Duodenal mucosa (tissue), 2 donors: ENCODE measurements around the gene ZNF69.
A peak's percentile ranks its signal among the peaks of the same experiment; 100 is the strongest.
"Not testable (repeated sequence)": the region's sequence is repeated elsewhere in the genome, so short reads cannot be mapped to it uniquely, and the experiment has no call there.

ENCODE experiments used
- H3K27ac ChIP-seq: one replicate; pipeline ENCODE4 v1.7.0; 2013; ENCODE audit warnings: low read depth, low read length
- H3K27me3 ChIP-seq, 2 donors: one replicate each; pipeline ENCODE4 v1.7.0; 2013; ENCODE audit warnings: low read length in 2 of 2, control low read depth in 1 of 2; ENCODE audit not compliant: insufficient read depth in 2 of 2, control insufficient read depth in 1 of 2
- H3K36me3 ChIP-seq, 2 donors: one replicate each; pipeline ENCODE4 v1.7.0; 2013; ENCODE audit warnings: low read length in 2 of 2, control low read depth in 1 of 2; ENCODE audit not compliant: insufficient read depth in 2 of 2, control insufficient read depth in 1 of 2
- H3K4me1 ChIP-seq, 2 donors: one replicate each; pipeline ENCODE4 v1.7.0; 2013; ENCODE audit warnings: low read length in 2 of 2, control low read depth in 1 of 2; ENCODE audit not compliant: insufficient read depth in 2 of 2, control insufficient read depth in 1 of 2
- H3K4me3 ChIP-seq, 2 donors: one replicate each; pipeline ENCODE4 v1.7.0; 2013; ENCODE audit warnings: low read length in 2 of 2, low read depth in 1 of 2
- H3K9ac ChIP-seq, 2 donors: one replicate each; pipeline ENCODE4 v1.7.0; 2013; ENCODE audit warnings: low read length in 2 of 2, low read depth in 1 of 2
- H3K9me3 ChIP-seq, 2 donors: one replicate each; pipeline ENCODE4 v1.7.0; 2013; ENCODE audit warnings: low read length in 2 of 2, control low read depth in 1 of 2; ENCODE audit not compliant: control insufficient read depth in 1 of 2

The ZNF69 gene

GRCh38 chr19:11887611-11888531, at the start of gene ZNF69:
TSS of gene ZNF69 (plus strand) at chr19:11887782. CDS start at chr19:11887924, 142 bp downstream.
- H3K4me3 ChIP-seq = peak within 1 kb of the TSS; percentile 71 to 89

GRCh38 chr19:11843722-11844121, 43.9 kb upstream of the ZNF69 start:
- H3K9me3 ChIP-seq = peaks cover 0 to 4% of the 10 kb centered on the region in 2 donors
- H3K27ac ChIP-seq = no peak overlapping the region
- H3K9ac ChIP-seq = no peak overlapping the region
- H3K4me3 ChIP-seq = no peak overlapping the region
- peaks cover 5 to 6% of the 10 kb centered on the region in 2 donors for H3K4me1 ChIP-seq
- H3K27me3 ChIP-seq = no peaks in the 10 kb centered on the region
- no peaks in the 10 kb centered on the region for H3K36me3 ChIP-seq

More at GRCh38 chr19:11887611-11888531, at the start of gene ZNF69:
- H3K27ac ChIP-seq = peak within 1 kb of the TSS; percentile 80
- H3K36me3 ChIP-seq = no peaks in the 10 kb centered on the region
- peaks cover 0 to 6% of the 10 kb centered on the region in 2 donors for H3K4me1 ChIP-seq
- H3K27me3 ChIP-seq = no peaks in the 10 kb centered on the region
- H3K9ac ChIP-seq = peak within 1 kb of the TSS; percentile 67 to 76
- no peaks in the 10 kb centered on the region for H3K9me3 ChIP-seq

DNA sequence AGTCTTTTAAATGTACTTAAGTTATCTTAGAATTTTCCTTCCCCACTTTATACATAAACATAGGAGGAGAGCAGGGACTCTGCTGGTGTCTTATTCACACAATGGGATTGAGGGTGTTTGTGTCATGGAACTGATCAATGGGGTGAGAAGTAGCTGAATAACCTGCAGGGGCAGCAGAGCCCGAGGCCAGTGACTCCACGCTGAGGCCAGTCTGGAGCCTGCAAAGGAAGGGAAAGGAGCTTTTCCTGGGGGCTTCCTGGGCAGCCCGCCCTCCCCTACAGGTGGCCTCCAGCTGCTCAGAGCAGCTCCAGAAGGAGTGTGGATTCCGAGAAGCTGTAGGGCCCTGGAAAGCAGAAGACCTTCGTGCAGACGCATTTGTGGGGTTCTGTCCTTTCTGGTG, 40.0 kb upstream of the ZNF69 start:
- peaks cover 5 to 15% of the 10 kb centered on the region in 2 donors for H3K4me1 ChIP-seq
- not testable (repeated sequence) for H3K4me3 ChIP-seq, H3K36me3 ChIP-seq, H3K27me3 ChIP-seq, H3K9me3 ChIP-seq, H3K27ac ChIP-seq, H3K9ac ChIP-seq

- no peaks in the 10 kb centered on the region for H3K9me3 ChIP-seq
- no peak overlapping the region for H3K27ac ChIP-seq
- H3K27me3 ChIP-seq = no peaks in the 10 kb centered on the region
- H3K36me3 ChIP-seq = no peaks in the 10 kb centered on the region
- H3K4me3 ChIP-seq = peak overlapping the region; percentile 75 to 83
- H3K4me1 ChIP-seq = peaks cover 5 to 15% of the 10 kb centered on the region in 2 donors
- peak overlapping the region; percentile 19 to 26 for H3K9ac ChIP-seq
Observed at GRCh38 chr19:11848200-11848593, 39.4 kb upstream of the ZNF69 start.

DNA sequence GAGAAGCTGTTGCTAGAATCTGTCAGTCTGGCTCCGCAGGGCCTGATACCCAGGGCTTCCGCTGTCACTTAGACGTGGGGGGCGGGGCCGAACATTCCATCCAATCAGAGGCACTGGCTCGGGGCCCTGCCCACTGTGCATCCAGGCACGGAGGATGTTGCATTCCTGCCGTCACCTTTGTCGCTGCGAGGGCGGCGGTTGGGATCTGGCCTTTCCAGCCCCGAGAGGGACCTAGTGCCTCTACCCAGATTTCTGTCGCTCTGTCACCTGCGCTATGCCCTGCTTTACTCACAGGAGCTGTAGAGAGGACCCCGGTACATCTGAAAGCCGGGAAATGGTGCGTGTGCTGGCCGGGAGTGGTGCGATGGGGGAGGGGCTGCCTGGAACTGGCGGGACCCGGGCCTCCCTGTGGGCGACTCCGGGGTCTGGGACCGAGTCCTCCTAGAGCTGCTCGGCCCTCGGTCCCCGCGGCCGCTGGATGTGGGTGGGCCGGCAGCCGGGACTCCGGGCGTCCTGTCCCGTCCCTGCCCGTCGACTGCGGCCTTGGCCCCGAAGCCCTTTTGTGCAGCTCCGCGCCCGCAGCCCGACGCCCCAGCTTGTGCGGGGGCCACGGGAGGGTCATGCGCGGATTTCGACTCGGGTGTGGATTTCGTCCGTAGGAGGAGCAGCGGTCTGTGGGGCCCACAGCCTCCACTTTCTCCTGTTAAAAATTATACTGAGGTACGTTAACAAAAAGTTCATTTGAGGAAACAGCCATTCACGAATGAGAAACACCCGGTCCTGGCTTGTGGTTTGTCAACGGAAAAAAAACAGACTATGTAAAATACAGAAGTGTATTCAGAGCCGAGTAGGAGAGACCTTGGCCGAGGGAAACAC, 38.8 kb upstream of the ZNF69 start, which contains the start of gene ZNF439:
Gene ZNF439, plus strand, starts transcription at position 133 of the 876 bp plus-strand sequence. Its CDS starts 142 bp downstream, at position 275.
- H3K4me3 ChIP-seq = peak within 1 kb of the TSS; percentile 75 to 83
- no peaks in the 10 kb centered on the region for H3K27me3 ChIP-seq
- H3K27ac ChIP-seq = peak within 1 kb of the TSS; percentile 44
- H3K9ac ChIP-seq = peak within 1 kb of the TSS; percentile 26 to 35
- H3K36me3 ChIP-seq = no peaks in the 10 kb centered on the region
- no peaks in the 10 kb centered on the region for H3K9me3 ChIP-seq
- H3K4me1 ChIP-seq = peaks cover 5 to 15% of the 10 kb centered on the region in 2 donors

- not testable (repeated sequence) for H3K27me3 ChIP-seq, H3K36me3 ChIP-seq, H3K27ac ChIP-seq, H3K4me3 ChIP-seq, H3K9me3 ChIP-seq, H3K9ac ChIP-seq
- peaks cover 5 to 15% of the 10 kb centered on the region in 2 donors for H3K4me1 ChIP-seq
Observed at GRCh38 chr19:11850289-11850688, 37.3 kb upstream of the ZNF69 start.

DNA sequence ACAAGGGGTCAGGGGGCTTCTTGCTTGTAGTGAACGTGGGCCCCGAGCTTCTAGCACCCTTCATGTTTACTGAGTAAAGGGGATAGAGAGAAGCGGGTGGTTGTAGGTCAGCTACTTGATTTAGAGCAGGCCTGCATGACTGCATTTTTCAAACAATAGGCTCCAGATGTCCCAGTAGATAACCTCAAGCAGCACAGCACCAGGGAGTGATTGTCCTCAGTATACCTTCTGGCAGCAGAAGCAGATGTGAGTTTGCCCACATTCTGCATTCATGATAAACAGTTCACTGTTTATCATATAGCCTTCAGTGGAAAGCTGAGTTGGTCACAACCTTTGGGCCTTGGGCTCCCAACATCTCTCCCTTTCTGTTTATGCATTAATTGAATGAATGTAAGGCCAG, 34.2 kb upstream of the ZNF69 start:
- H3K4me1 ChIP-seq = peaks cover 2 to 12% of the 10 kb centered on the region in 2 donors
- no peaks in the 10 kb centered on the region for H3K27me3 ChIP-seq
- H3K9me3 ChIP-seq = peaks cover 0 to 4% of the 10 kb centered on the region in 2 donors
- H3K27ac ChIP-seq = no peak overlapping the region
- H3K9ac ChIP-seq = no peak overlapping the region
- H3K36me3 ChIP-seq = no peaks in the 10 kb centered on the region
- no peak overlapping the region for H3K4me3 ChIP-seq

GRCh38 chr19:11856596-11857250, 30.9 kb upstream of the ZNF69 start:
- Histone ChIP-seq H3K9me3 (peaks cover 4% of the 10 kb centered on the region in 2 donors), H3K27ac (no peak overlapping the region), H3K9ac (no peak overlapping the region)

GRCh38 chr19:11860721-11861120, 26.9 kb upstream of the ZNF69 start:
- H3K9ac ChIP-seq = no peak overlapping the region
- peaks cover 12 to 18% of the 10 kb centered on the region in 2 donors for H3K9me3 ChIP-seq
- H3K36me3 ChIP-seq = no peaks in the 10 kb centered on the region
- no peak overlapping the region for H3K4me3 ChIP-seq
- no peaks in the 10 kb centered on the region for H3K4me1 ChIP-seq
- no peak overlapping the region for H3K27ac ChIP-seq
- no peaks in the 10 kb centered on the region for H3K27me3 ChIP-seq

More at GRCh38 chr19:11856596-11857250, 30.9 kb upstream of the ZNF69 start:
- no peak overlapping the region for H3K4me3 ChIP-seq
- no peaks in the 10 kb centered on the region for H3K4me1 ChIP-seq
- H3K36me3 ChIP-seq = no peaks in the 10 kb centered on the region
- H3K27me3 ChIP-seq = no peaks in the 10 kb centered on the region
